K562 (cell line): ENCODE data around the gene HECW1. TPM values are rescaled to one million over a fixed set of nuclear protein-coding genes. Genes with fewer than 3 reads are reported as not detected.

Source experiments
- ATAC-seq: fragments of 200-7000 bp; cut with Tn5 transposase; 3 replicates; pipeline ENCODE4 v1.9.1; 2020; ENCODE audit warnings: moderate library complexity
- BruUV-seq: library from RNA; stranded (reverse); fragments of 400-500 nt; replicated peaks from 2 replicates; lab custom pipeline; 2021; lab: Mats Ljungman, UMichigan
- CTCF ChIA-PET: fragments of 300-600 bp; formaldehyde crosslinking; extraction: SDS; loops from one replicate; lab custom pipeline; 2021; ENCODE audit warnings: low intra/inter-chr PET ratio; lab: Yijun Ruan, JAX
- POLR2A ChIA-PET: fragments of 300-600, 350-650 bp; sonication (Branson Sonifier 250); formaldehyde crosslinking; extraction: SDS; loops from one replicate; lab custom pipeline; 2021; ENCODE audit warnings: antibody characterized with exemption, inconsistent platforms; lab: Yijun Ruan, JAX
- DNase-seq, 4 experiments: peaks; one replicate each; pipeline versions ENCODE4 v3.0.0 to v3.0.0-alpha.2; 2011 to 2018; ENCODE audit warnings: low spot score in 3 of 4, mixed read lengths in 3 of 4; ENCODE audit errors: extremely low read depth in 1 of 4
- FAIRE-seq: peaks from 2 replicates; lab custom pipeline; 2011; peaks lifted over from hg19 to GRCh38; lab: Jason Lieb, UNC
- H2AFZ ChIP-seq: 2 replicates; pipeline ENCODE4 v1.6.0; 2011; ENCODE audit warnings: low read depth, low read length, control low read depth, inconsistent platforms
- H3K27ac ChIP-seq: fragments of 200-600 bp; 3 replicates; pipeline ENCODE4 v1.8.0; 2011; ENCODE audit warnings: low read depth, mild to moderate bottlenecking, control low read depth, inconsistent platforms, low read length, moderate library complexity, mixed read lengths; ENCODE audit errors: extremely low read depth
- H3K27me3 ChIP-seq, 2 experiments: fragments of 300-600 bp in 1 of 2; 2 replicates in 1 of 2; 3 replicates in 1 of 2; pipeline versions ENCODE4 v1.6.0 to v1.8.0; 2011; ENCODE audit warnings: inconsistent platforms in 2 of 2, low read length in 2 of 2, mild to moderate bottlenecking in 1 of 2, mixed read lengths in 1 of 2, moderate library complexity in 1 of 2; ENCODE audit not compliant: control insufficient read depth in 2 of 2, insufficient read depth in 2 of 2
- H3K36me3 ChIP-seq: fragments of 300-600 bp; 3 replicates; pipeline ENCODE4 v1.8.0; 2011; ENCODE audit warnings: mild to moderate bottlenecking, low read length, inconsistent platforms; ENCODE audit not compliant: control insufficient read depth, insufficient read depth
- H3K4me1 ChIP-seq, 2 experiments: fragments of 200-600 bp in 1 of 2; replicated peaks in 1 of 2; 2 replicates in 1 of 2; 3 replicates in 1 of 2; pipeline versions ENCODE4 v1.5.1 to v1.8.0; 2011; ENCODE audit warnings: inconsistent platforms in 2 of 2, low read length in 2 of 2, mild to moderate bottlenecking in 1 of 2, mixed read lengths in 1 of 2, moderate library complexity in 1 of 2; ENCODE audit not compliant: control insufficient read depth in 2 of 2, insufficient read depth in 2 of 2
- H3K4me2 ChIP-seq: 2 replicates; pipeline ENCODE4 v1.6.1; 2011; ENCODE audit warnings: low read length, control low read depth, inconsistent platforms, mixed read lengths; ENCODE audit not compliant: insufficient read depth
- H3K4me3 ChIP-seq: fragments of 200-600 bp; sonication (generic), shearing (Covaris generic); 2 replicates; pipeline ENCODE4 v1.5.1; 2016; ENCODE audit warnings: control low read depth, inconsistent platforms
- H3K79me2 ChIP-seq: fragments of 200-600 bp; 3 replicates; pipeline ENCODE4 v1.8.0; 2011; ENCODE audit warnings: low read length, inconsistent platforms; ENCODE audit not compliant: control insufficient read depth, insufficient read depth
- H3K9ac ChIP-seq, 2 experiments: 2 replicates each; pipeline versions ENCODE4 v1.6.0 to v1.6.1; 2011; ENCODE audit warnings: low read depth in 2 of 2, low read length in 2 of 2, control low read depth in 1 of 2, inconsistent platforms in 1 of 2, mild to moderate bottlenecking in 1 of 2, mixed read lengths in 1 of 2; ENCODE audit not compliant: insufficient read depth in 1 of 2
- H3K9me1 ChIP-seq: one replicate; pipeline ENCODE4 v1.6.0; 2011; ENCODE audit warnings: inconsistent platforms, mild to moderate bottlenecking, low read length, moderate library complexity; ENCODE audit not compliant: control insufficient read depth, insufficient read depth
- H3K9me3 ChIP-seq: replicated peaks from 2 replicates; pipeline ENCODE4 v1.5.1; 2011; ENCODE audit warnings: low read depth, low read length, inconsistent platforms; ENCODE audit not compliant: control insufficient read depth, insufficient read depth
- H4K20me1 ChIP-seq: replicated peaks from 2 replicates; pipeline ENCODE4 v1.6.1; 2011; ENCODE audit warnings: low read length, inconsistent platforms, mixed read lengths; ENCODE audit not compliant: control insufficient read depth, insufficient read depth
- CBFA2T2 ChIP-seq: fragments of 450-650 bp; conservative IDR thresholded peaks from 2 replicates; pipeline ENCODE4 v1.6.1; 2017; ENCODE audit warnings: mild to moderate bottlenecking
- CBFA2T3 ChIP-seq: fragments of 450-650 bp; IDR thresholded peaks from 2 replicates; pipeline ENCODE4 v1.6.1; 2017
- CCNT2 ChIP-seq: IDR thresholded peaks from 2 replicates; pipeline ENCODE4 v1.6.1; 2011; ENCODE audit warnings: borderline replicate concordance, low read depth, mild to moderate bottlenecking, moderate library complexity, mixed read lengths, low read length; ENCODE audit not compliant: insufficient read length; ENCODE audit errors: extremely low read depth
- CREB1 ChIP-seq, 2 experiments: sonication (generic) in 1 of 2; formaldehyde crosslinking in 1 of 2; IDR thresholded peaks; 2 replicates each; pipeline versions ENCODE4 v1.6.1 to v1.8.0; 2012 to 2022; ENCODE audit warnings: inconsistent platforms in 1 of 2, mild to moderate bottlenecking in 1 of 2, missing genetic modification reagents in 1 of 2, moderate library complexity in 1 of 2
- DMBX1 ChIP-seq: fragments of 250-450 bp; sonication (Bioruptor Pico); IDR thresholded peaks from 2 replicates; pipeline ENCODE4 v1.8.0; 2022; ENCODE audit warnings: inconsistent platforms, mild to moderate bottlenecking, moderate library complexity, borderline replicate concordance
- EGR1 ChIP-seq: fragments of 450-650 bp; conservative IDR thresholded peaks from 2 replicates; pipeline ENCODE4 v1.6.1; 2017; ENCODE audit warnings: mild to moderate bottlenecking
- ERF ChIP-seq: fragments of 450-650 bp; formaldehyde crosslinking; IDR thresholded peaks from 2 replicates; pipeline ENCODE4 v1.4.0; 2020; ENCODE audit warnings: mild to moderate bottlenecking, mixed read lengths
- ETV1 ChIP-seq: fragments of 450-650 bp; conservative IDR thresholded peaks from 2 replicates; pipeline ENCODE4 v1.6.1; 2016; ENCODE audit warnings: missing genetic modification characterization, control low read depth, low read depth, missing compliant biosample characterization
- MCM3 ChIP-seq: fragments of 450-650 bp; IDR thresholded peaks from 2 replicates; pipeline ENCODE4 v1.6.1; 2016
- MEF2A ChIP-seq: IDR thresholded peaks from 2 replicates; pipeline ENCODE4 v1.6.1; 2011; ENCODE audit warnings: low read depth, mild to moderate bottlenecking, low read length, moderate library complexity; ENCODE audit not compliant: control insufficient read depth
- NCOR1 ChIP-seq: fragments of 450-650 bp; IDR thresholded peaks from 2 replicates; pipeline ENCODE4 v1.6.1; 2016; ENCODE audit warnings: mild to moderate bottlenecking, moderate library complexity
- NR2C2 ChIP-seq, 2 experiments: fragments of 200-800 bp in 1 of 2; sonication (Bioruptor generic) in 1 of 2; sonication (generic) in 1 of 2; formaldehyde crosslinking in 1 of 2; IDR thresholded peaks; 2 replicates each; pipeline versions ENCODE4 v1.6.1 to v1.8.0; 2016 to 2022; ENCODE audit warnings: mild to moderate bottlenecking in 1 of 2, missing compliant biosample characterization in 1 of 2, missing genetic modification characterization in 1 of 2, missing genetic modification reagents in 1 of 2
- PREB ChIP-seq: sonication (generic); formaldehyde crosslinking; IDR thresholded peaks from 2 replicates; pipeline ENCODE4 v1.8.1; 2023; ENCODE audit warnings: mild to moderate bottlenecking, missing genetic modification reagents
- RB1 ChIP-seq: fragments of 450-650 bp; IDR thresholded peaks from 2 replicates; pipeline ENCODE4 v1.6.1; 2017; ENCODE audit warnings: low read depth, mild to moderate bottlenecking
- RBM39 ChIP-seq: fragments of 200-400 bp; formaldehyde crosslinking; optimal IDR thresholded peaks from 2 replicates; pipeline ENCODE3; 2018; ENCODE audit warnings: low read depth, low read length
- SETDB1 ChIP-seq: IDR thresholded peaks from one replicate; pipeline ENCODE4 v1.6.1; 2012; ENCODE audit warnings: low read length, control low read depth, inconsistent platforms
- SRF ChIP-seq, 2 experiments: fragments of 250-450, 450-650 bp in 1 of 2; sonication (Bioruptor Pico) in 1 of 2; sonication (generic) in 1 of 2; formaldehyde crosslinking; IDR thresholded peaks; 2 replicates each; pipeline versions ENCODE4 v1.5.0 to v1.5.1; 2020 to 2022; ENCODE audit warnings: mild to moderate bottlenecking in 1 of 2, missing genetic modification reagents in 1 of 2
- STAG1 ChIP-seq: sonication (generic); formaldehyde crosslinking; IDR thresholded peaks from 2 replicates; pipeline ENCODE4 v1.5.0; 2020; ENCODE audit warnings: missing genetic modification reagents, borderline replicate concordance
- TCF3 ChIP-seq: sonication (generic); formaldehyde crosslinking; IDR thresholded peaks from 2 replicates; pipeline ENCODE4 v1.4.0; 2020; ENCODE audit warnings: mild to moderate bottlenecking, missing genetic modification reagents
- TEAD4 ChIP-seq, 2 experiments: sonication (generic) in 1 of 2; formaldehyde crosslinking in 1 of 2; IDR thresholded peaks; 2 replicates each; pipeline versions ENCODE4 v1.6.1 to v1.8.0; 2012 to 2022; ENCODE audit warnings: borderline replicate concordance in 1 of 2, inconsistent platforms in 1 of 2, low read length in 1 of 2, mild to moderate bottlenecking in 1 of 2, missing genetic modification reagents in 1 of 2
- ZNF707 ChIP-seq: fragments of 250-450 bp; sonication (Bioruptor Pico); conservative IDR thresholded peaks from 2 replicates; pipeline ENCODE4 v1.8.0; 2022; ENCODE audit warnings: inconsistent platforms, mild to moderate bottlenecking, moderate library complexity
- WGBS: fragments of 100-300 bp; shearing (Covaris generic); methylation state at CpG from one replicate; pipeline ENCODE4 v1.1.6; 2016; ENCODE audit warnings: low coverage, mixed read lengths; ENCODE audit not compliant: insufficient coverage; ENCODE audit errors: missing lambda C conversion rate; 5-methylcytosine and 5-hydroxymethylcytosine counted together
- in situ Hi-C: fragments of 300-500 bp; cut with MboI; formaldehyde crosslinking; loops from 4 replicates; pipeline ENCODE4 v1.15.0; 2018; ENCODE audit warnings: inconsistent platforms, mixed read lengths
- intact Hi-C: fragments of 100-400 bp; cut with micrococcal nuclease; formaldehyde crosslinking; loops from 2 replicates; pipeline ENCODE4 v1.14.2; 2022
- polyA plus RNA-seq, 8 experiments: library from polyadenylated mRNA; depleted of rRNA in 4 of 8; stranded (reverse) in 5 of 8; unstranded in 3 of 8; fragments of >200 nt; fragmentation: Nextera tagmentation in 2 of 8; fragmentation: Illumina TruSeq in 1 of 8; extraction: Ambion mirVana in 2 of 8; extraction: Trizol in 1 of 8; gene quantifications; 2 replicates each; pipeline versions ENCODE4 v1.2.1 to v1.2.3, GENCODE V29; 2011 to 2014; ENCODE audit warnings: inconsistent platforms in 1 of 8, missing spikeins in 1 of 8
- total RNA-seq, 7 experiments: library from RNA; depleted of rRNA in 6 of 7; stranded (reverse); fragments of >200 nt in 6 of 7; fragmentation: Illumina TruSeq in 2 of 7; extraction: Trizol in 2 of 7; gene quantifications; 2 replicates each; pipeline versions ENCODE4 v1.2.1 to v1.2.3, GENCODE V29; 2011 to 2021; ENCODE audit warnings: low replicate concordance in 1 of 7
- TF ChIP-seq, protein P1 (sequence below): fragments of 250-450 bp; sonication (Bioruptor Pico); IDR thresholded peaks from 2 replicates; pipeline ENCODE4 v1.8.0; 2021; ENCODE audit warnings: moderate library complexity, mild to moderate bottlenecking, inconsistent platforms

HECW1 gene
- total and polyA plus RNA-seq, 9 of the 15 experiments (the other 6 are each of a cell fraction or from before 2014, with no cell fraction given): 0.07 to 0.31 (median 0.13) TPM; not detected in 4

- Histone ChIP-seq H3K4me3 (no peak overlapping the region), H3K36me3 (no peaks in the 10 kb centered on the region), H3K27ac (no peak overlapping the region), H3K9me1 (no peaks in the 10 kb centered on the region), H2AFZ (no peak overlapping the region), H3K4me2 (no peak overlapping the region), H3K4me1 (peaks cover 4 to 5% of the 10 kb centered on the region in 2 experiments; a peak in 2 of 5 replicates), H3K79me2 (no peaks in the 10 kb centered on the region), H4K20me1 (peaks cover 2% of the 10 kb centered on the region; the same call in 1 of the 2 replicates), H3K9me3 (no peaks in the 10 kb centered on the region), H3K9ac (no peak overlapping the region), H3K27me3 (peaks cover 30 to 36% of the 10 kb centered on the region in 2 experiments)
- no TSS peak for BruUV-seq
- DNase-seq: peak in 2 of 4 experiments; percentile 27 to 31
- peak; percentile 55 for FAIRE-seq
- 0% methylated on average over 13 of the region's 13 CpGs for WGBS
- ATAC-seq: peak; percentile 54; the same call in 2 of the 3 replicates
- intact Hi-C loops (no loop called here), in situ Hi-C loops (no loop called here)
- POLR2A ChIA-PET: interaction anchor here (0.7 kb wide), 1 partner anchor 635 kb away, joined by 3 read pairs; no protein-coding TSS in a partner anchor
- CTCF ChIA-PET: no interaction called here
- TF ChIP-seq RBM39: no peak
- TF ChIP-seq, protein P1, sequence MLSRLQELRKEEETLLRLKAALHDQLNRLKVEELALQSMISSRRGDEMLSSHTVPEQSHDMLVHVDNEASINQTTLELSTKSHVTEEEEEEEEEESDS (CRISPR knock-in tag): no peak
- TF ChIP-seq MCM3: no peak
- TF ChIP-seq SRF (CRISPR knock-in tag; IDR thresholded peaks at IDR 0.05): no peak
- no peak for TF ChIP-seq DMBX1 (CRISPR knock-in tag)
- peak; percentile 82 for TF ChIP-seq EGR1
- no peak for TF ChIP-seq CBFA2T2
- TF ChIP-seq ERF (CRISPR knock-in tag): no peak
- TF ChIP-seq ZNF707 (CRISPR knock-in tag): no peak
- TF ChIP-seq NCOR1: no peak
- no peak for TF ChIP-seq SETDB1
- TF ChIP-seq CBFA2T3: peak; percentile 30; the same call in 1 of the 2 replicates
- TF ChIP-seq PREB: no peak
- peak; percentile 53 for TF ChIP-seq TEAD4 (IDR thresholded peaks at IDR 0.05; ENCODE audit: low read length)
- TF ChIP-seq TEAD4 (CRISPR knock-in tag; IDR thresholded peaks at IDR 0.05; ENCODE audit: borderline replicate concordance): no peak
- TF ChIP-seq CREB1 (IDR thresholded peaks at IDR 0.05): no peak
- TF ChIP-seq CREB1 (CRISPR knock-in tag; IDR thresholded peaks at IDR 0.05): no peak
- no peak for TF ChIP-seq STAG1 (CRISPR knock-in tag)
- TF ChIP-seq ETV1 (tag): no peak
- peak; percentile 57 for TF ChIP-seq TCF3
- no peak for TF ChIP-seq RB1
- TF ChIP-seq CCNT2: no peak
- peak; percentile 49; the same call in 1 of the 2 replicates for TF ChIP-seq MEF2A
- TF ChIP-seq NR2C2 (CRISPR knock-in tag; IDR thresholded peaks at IDR 0.05): no peak
- no peak for TF ChIP-seq NR2C2 (tag; IDR thresholded peaks at IDR 0.05)
Measured at GRCh38 chr7:43511769-43512515, 399.5 kb downstream of the HECW1 start.
